ENCODE results near the gene OSBPL5. TPM values are rescaled to one million over a fixed set of nuclear protein-coding genes. Genes with fewer than 3 reads are reported as not detected.

The OSBPL5 gene
- total RNA-seq, 1 experiment from 2014 or later, result 28.4 TPM

DNA sequence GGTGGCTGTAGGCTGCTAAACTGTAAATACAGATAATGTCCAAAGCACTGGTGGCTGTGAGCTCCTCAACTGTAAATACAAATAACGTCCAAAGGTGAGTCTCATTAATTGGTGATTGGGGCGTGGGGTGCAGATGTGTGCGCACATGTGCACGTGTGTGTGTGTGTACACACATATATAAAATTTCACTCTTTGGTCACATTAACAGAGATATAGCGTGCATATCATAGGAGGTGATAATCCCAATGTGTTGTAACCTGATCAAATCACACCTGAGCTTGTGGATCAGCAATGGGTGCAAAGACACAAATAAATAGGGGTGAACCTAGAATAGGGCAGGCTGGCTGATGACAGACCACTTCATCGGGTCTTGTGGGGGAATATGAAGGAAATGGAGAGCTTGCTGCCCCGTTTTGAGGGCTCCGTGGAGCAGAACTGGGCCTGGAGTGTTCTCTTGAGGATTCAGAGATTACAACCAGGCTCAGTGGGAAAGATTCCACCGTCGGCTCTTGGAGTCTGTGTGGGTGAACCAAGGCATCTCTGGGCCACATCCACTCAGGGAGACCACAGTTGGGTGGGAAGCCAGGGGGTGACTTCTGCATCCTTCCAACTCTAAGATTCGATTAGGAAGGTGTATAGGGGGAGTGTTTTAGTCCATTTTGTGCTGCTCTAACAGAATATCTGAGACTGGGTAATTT is 24.9 kb upstream of the OSBPL5 start:
- ChIA-PET CTCF (no interaction called here), POLR2A (ENCODE audit: low non-redundant PET) (no interaction called here)
- intact Hi-C loops (cut with micrococcal nuclease; ENCODE audit: unreplicated experiment), result no loop called here
- no peak overlapping the region for H3K4me3 ChIP-seq (ENCODE audit: low read depth, low read length, poor library complexity, severe bottlenecking)
- no peak for TF ChIP-seq EZH2 (IDR thresholded peaks at IDR 0.05; ENCODE audit: borderline replicate concordance, low read depth, low read length, poor library complexity, severe bottlenecking)
- TF ChIP-seq, protein P1, sequence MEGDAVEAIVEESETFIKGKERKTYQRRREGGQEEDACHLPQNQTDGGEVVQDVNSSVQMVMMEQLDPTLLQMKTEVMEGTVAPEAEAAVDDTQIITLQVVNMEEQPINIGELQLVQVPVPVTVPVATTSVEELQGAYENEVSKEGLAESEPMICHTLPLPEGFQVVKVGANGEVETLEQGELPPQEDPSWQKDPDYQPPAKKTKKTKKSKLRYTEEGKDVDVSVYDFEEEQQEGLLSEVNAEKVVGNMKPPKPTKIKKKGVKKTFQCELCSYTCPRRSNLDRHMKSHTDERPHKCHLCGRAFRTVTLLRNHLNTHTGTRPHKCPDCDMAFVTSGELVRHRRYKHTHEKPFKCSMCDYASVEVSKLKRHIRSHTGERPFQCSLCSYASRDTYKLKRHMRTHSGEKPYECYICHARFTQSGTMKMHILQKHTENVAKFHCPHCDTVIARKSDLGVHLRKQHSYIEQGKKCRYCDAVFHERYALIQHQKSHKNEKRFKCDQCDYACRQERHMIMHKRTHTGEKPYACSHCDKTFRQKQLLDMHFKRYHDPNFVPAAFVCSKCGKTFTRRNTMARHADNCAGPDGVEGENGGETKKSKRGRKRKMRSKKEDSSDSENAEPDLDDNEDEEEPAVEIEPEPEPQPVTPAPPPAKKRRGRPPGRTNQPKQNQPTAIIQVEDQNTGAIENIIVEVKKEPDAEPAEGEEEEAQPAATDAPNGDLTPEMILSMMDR (conservative IDR thresholded peaks at IDR 0.05; ENCODE audit: low read depth, low read length), result no peak
- no peak overlapping the region for H3K27ac ChIP-seq (ENCODE audit: low read depth, low read length, poor library complexity, severe bottlenecking)
- DNase-seq (ENCODE audit: low spot score), result no peak
- no peaks in the 10 kb centered on the region for H3K27me3 ChIP-seq (replicated peaks; ENCODE audit: insufficient read depth, low read depth, low read length, poor library complexity)
- no peaks in the 10 kb centered on the region for H3K36me3 ChIP-seq (ENCODE audit: insufficient read depth, low read length, poor library complexity, severe bottlenecking)
- no TSS peak for BruUV-seq (replicated peaks)
- no peaks in the 10 kb centered on the region for H3K9me3 ChIP-seq (ENCODE audit: low read depth, low read length, poor library complexity, severe bottlenecking)
- no peaks in the 10 kb centered on the region for H3K4me1 ChIP-seq (ENCODE audit: insufficient read depth, low read length, poor library complexity, severe bottlenecking)

GRCh38 chr11:3189196-3189843 is 24.2 kb upstream of the OSBPL5 start:
- Histone ChIP-seq H3K27ac (ENCODE audit: low read depth, low read length, poor library complexity, severe bottlenecking) (no peak overlapping the region), H3K27me3 (replicated peaks; ENCODE audit: insufficient read depth, low read depth, low read length, poor library complexity) (no peaks in the 10 kb centered on the region), H3K9me3 (ENCODE audit: low read depth, low read length, poor library complexity, severe bottlenecking) (no peaks in the 10 kb centered on the region), H3K4me3 (ENCODE audit: low read depth, low read length, poor library complexity, severe bottlenecking) (no peak overlapping the region), H3K36me3 (ENCODE audit: insufficient read depth, low read length, poor library complexity, severe bottlenecking) (no peaks in the 10 kb centered on the region), H3K4me1 (ENCODE audit: insufficient read depth, low read length, poor library complexity, severe bottlenecking) (no peaks in the 10 kb centered on the region)
- DNase-seq (ENCODE audit: low spot score), result no peak
- ChIA-PET POLR2A (ENCODE audit: low non-redundant PET) (no interaction called here), CTCF (no interaction called here)
- intact Hi-C loops (cut with micrococcal nuclease; ENCODE audit: unreplicated experiment), result no loop called here
- no TSS peak for BruUV-seq (replicated peaks)
- TF ChIP-seq, protein P1 (conservative IDR thresholded peaks at IDR 0.05; ENCODE audit: low read depth, low read length), result no peak
- TF ChIP-seq EZH2 (IDR thresholded peaks at IDR 0.05; ENCODE audit: borderline replicate concordance, low read depth, low read length, poor library complexity, severe bottlenecking), result no peak

GRCh38 chr11:3188496-3189195 is 23.5 kb upstream of the OSBPL5 start:
- CTCF ChIA-PET, result no interaction called here
- TF ChIP-seq EZH2 (IDR thresholded peaks at IDR 0.05; ENCODE audit: borderline replicate concordance, low read depth, low read length, poor library complexity, severe bottlenecking), result no peak
- TF ChIP-seq, protein P1 (conservative IDR thresholded peaks at IDR 0.05; ENCODE audit: low read depth, low read length), result no peak

More at GRCh38 chr11:3188496-3189195, 23.5 kb upstream of the OSBPL5 start:
- H3K4me1 ChIP-seq (ENCODE audit: insufficient read depth, low read length, poor library complexity, severe bottlenecking), result no peaks in the 10 kb centered on the region
- H3K4me3 ChIP-seq (ENCODE audit: low read depth, low read length, poor library complexity, severe bottlenecking), result no peak overlapping the region
- no peak for DNase-seq (ENCODE audit: low spot score)
- H3K36me3 ChIP-seq (ENCODE audit: insufficient read depth, low read length, poor library complexity, severe bottlenecking), result no peaks in the 10 kb centered on the region
- POLR2A ChIA-PET (ENCODE audit: low non-redundant PET), result no interaction called here
- H3K27me3 ChIP-seq (replicated peaks; ENCODE audit: insufficient read depth, low read depth, low read length, poor library complexity), result no peaks in the 10 kb centered on the region
- no peaks in the 10 kb centered on the region for H3K9me3 ChIP-seq (ENCODE audit: low read depth, low read length, poor library complexity, severe bottlenecking)
- intact Hi-C loops (cut with micrococcal nuclease; ENCODE audit: unreplicated experiment), result no loop called here
- no peak overlapping the region for H3K27ac ChIP-seq (ENCODE audit: low read depth, low read length, poor library complexity, severe bottlenecking)
- BruUV-seq (replicated peaks), result no TSS peak
